Mucosa of descending colon (tissue), 3 donors: Measurements from ENCODE around the gene TMEM190. TPM values are rescaled to one million over a fixed set of nuclear protein-coding genes. Genes with fewer than 3 reads are reported as not detected.

Experiments used
- ATAC-seq: fragments of 200-7000 bp; cut with Tn5 transposase; one replicate; pipeline ENCODE4 v1.9.1; 2020; ENCODE audit warnings: mild to moderate bottlenecking, moderate library complexity
- DNase-seq, 3 donors: peaks; one replicate each; pipeline ENCODE4 v3.0.0-alpha.2; 2020
- H3K36me3 ChIP-seq: fragments of 200-600 bp; one replicate; pipeline ENCODE4 v1.8.0; 2021; ENCODE audit warnings: low read depth, mild to moderate bottlenecking
- H3K4me1 ChIP-seq: fragments of 200-600 bp; one replicate; pipeline ENCODE4 v1.8.0; 2021; ENCODE audit warnings: low read depth, mild to moderate bottlenecking
- H3K4me3 ChIP-seq: fragments of 200-600 bp; one replicate; pipeline ENCODE4 v1.8.0; 2021; ENCODE audit warnings: mild to moderate bottlenecking
- H3K9me3 ChIP-seq: fragments of 200-600 bp; one replicate; pipeline ENCODE4 v1.8.0; 2021; ENCODE audit warnings: mild to moderate bottlenecking
- CTCF ChIP-seq: fragments of 200-600 bp; IDR thresholded peaks from one replicate; pipeline ENCODE4 v1.8.0; 2022; ENCODE audit warnings: antibody characterized with exemption, mild to moderate bottlenecking
- intact Hi-C, 2 donors: fragments of 100-400 bp; cut with DNase I in 1 of 2; cut with micrococcal nuclease in 1 of 2; formaldehyde crosslinking; loops; one replicate each; pipeline versions ENCODE4 v1.11.0 to v1.11.1; 2022; cut with DNase I, micrococcal nuclease
- total RNA-seq, 3 donors: library from RNA; stranded (reverse); fragmentation: NEBNext Ultra II Directional in 2 of 3; extraction: Animal tissue kit (Norgen Biotek cat#: 25700) in 2 of 3; gene quantifications; one replicate each; pipeline versions ENCODE4 v1.2.1 to v1.2.4, GENCODE V29; 2021 to 2023
- donor health status: DM: no; HTN: no; CAD: no; lungs with moderate emphysema.
- donor health status: DM: no; HTN: no; CAD: no.
- donor health status: DM: no; HTN: yes; CAD: no.

The TMEM190 gene
- total RNA-seq, 3 donors from 2014 or later: not detected

GRCh38 chr19:55354698-55355212 lies 21.9 kb upstream of the TMEM190 start, which contains the start of gene COX6B2:
TSS of gene COX6B2 (minus strand) at chr19:55354719. CDS start at chr19:55354521, 198 bp downstream.
- Histone ChIP-seq H3K4me1 (peaks cover 17% of the 10 kb centered on the region), H3K9me3 (no peaks in the 10 kb centered on the region), H3K4me3 (no peak within 1 kb of the TSS), H3K36me3 (no peaks in the 10 kb centered on the region)
- no peak for ATAC-seq
- intact Hi-C loops: no loop called here
- no peak for TF ChIP-seq CTCF
- no peak for DNase-seq

DNA sequence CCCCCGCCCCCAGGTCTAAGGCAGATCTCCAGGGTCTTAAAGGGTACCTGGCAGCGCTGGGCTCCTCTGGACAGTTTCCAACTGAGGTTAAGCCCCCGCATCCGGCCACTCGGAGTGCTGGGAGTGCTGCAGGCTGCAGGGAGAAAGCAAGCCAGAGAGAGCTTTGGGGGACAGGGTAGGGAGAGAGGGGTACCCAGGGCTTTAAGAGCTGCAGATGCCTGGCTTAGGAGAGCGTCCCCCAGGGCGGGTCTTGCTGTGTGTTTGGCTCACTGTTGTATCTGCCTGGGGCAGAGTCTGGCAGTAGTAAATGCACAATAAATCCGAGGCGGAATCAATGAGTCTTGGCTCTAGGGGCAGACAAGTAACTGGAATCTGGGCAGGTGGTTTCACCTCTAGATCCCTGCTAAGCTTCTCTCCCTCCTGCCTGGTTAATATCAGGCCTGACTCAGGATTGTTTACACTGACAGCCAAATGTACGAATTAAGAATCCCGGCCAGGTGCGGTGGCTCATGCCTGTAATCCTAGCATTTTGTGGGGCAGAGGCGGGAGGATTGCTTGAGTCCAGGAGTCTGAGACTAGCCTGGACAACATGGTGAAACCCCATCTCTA lies 21.3 kb upstream of the TMEM190 start:
- H3K4me1 ChIP-seq: peaks cover 17% of the 10 kb centered on the region
- no peak overlapping the region for H3K4me3 ChIP-seq
- no peak for TF ChIP-seq CTCF
- H3K9me3 ChIP-seq: no peaks in the 10 kb centered on the region
- intact Hi-C loops: no loop called here
- no peaks in the 10 kb centered on the region for H3K36me3 ChIP-seq
- ATAC-seq (peak; percentile 25), DNase-seq (peak in 1 of 3 donors; percentile 48)

DNA sequence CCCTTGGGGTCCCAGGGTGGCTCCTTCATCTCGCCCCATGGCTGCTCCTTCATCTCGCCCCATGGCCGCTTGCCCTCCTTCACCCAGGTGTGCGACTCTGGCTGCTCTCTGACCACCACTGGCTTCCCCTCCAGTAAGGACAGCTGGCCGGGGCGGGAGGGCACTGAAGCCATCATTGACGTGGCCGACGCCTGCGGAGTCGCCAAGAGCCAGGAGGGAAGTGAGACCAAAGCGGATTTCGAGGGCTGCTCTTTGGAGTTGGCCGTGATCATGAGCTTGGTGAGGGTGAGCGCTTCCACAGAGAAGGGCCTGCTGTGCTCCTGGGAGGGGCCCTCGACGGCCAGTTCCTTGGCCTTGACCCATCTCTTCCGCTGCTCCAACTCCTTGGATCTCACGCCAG lies 18.1 kb upstream of the TMEM190 start:
- peak in 1 of 3 donors; percentile 48 for DNase-seq
- no peaks in the 10 kb centered on the region for H3K9me3 ChIP-seq
- intact Hi-C loops: no loop called here
- TF ChIP-seq CTCF: no peak
- peaks cover 12% of the 10 kb centered on the region for H3K4me1 ChIP-seq
- no peak overlapping the region for H3K4me3 ChIP-seq
- no peak for ATAC-seq
- no peaks in the 10 kb centered on the region for H3K36me3 ChIP-seq

DNA sequence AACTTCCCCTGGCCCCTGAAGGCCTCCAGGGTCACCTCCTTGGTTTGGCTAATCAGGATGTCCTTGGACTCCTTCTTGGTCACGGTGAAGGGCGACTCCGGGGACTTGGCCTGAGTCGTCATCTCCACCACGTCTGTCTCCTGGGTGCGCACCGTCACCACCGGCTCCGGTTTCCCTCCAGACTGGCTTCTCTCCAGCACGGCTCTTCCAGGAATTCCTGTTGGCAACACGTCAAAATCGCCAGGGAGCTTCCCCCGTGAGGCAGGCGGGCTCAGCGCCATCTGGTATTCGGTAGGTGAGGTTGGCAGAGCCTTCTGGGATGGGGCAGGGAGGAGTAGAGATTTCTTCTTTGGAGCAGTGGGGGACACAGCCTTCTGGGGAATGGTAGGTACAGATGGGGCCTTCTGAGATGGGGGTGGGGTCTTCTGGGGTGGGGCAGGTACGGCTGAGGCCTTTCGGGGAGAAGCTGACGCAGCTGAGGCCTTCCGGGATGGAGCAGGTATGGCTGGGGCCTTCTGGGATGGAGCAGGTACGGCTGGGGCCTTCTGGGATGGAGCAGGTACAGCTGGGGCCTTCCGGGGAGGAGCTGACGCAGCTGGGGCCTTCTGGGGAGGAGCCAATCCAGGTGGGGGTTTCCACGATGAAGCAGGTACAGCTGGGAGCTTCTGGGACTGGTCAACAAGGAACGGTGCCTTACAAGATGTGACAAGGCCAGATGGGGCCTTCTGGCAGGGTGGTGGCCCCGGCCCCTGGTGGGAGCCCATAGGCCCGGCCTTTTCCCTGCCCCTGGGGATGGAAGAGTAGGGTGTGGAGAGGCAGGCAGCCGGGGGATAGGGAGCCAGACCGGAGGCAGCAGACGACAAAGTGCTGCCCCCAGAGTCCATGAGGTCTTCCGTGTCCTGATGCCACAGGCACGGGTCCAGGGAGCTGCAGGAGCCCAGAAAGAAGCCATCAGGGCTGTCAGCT lies 17.4 kb upstream of the TMEM190 start:
- ATAC-seq (no peak), DNase-seq (peak in 1 of 3 donors; percentile 40)
- H3K4me3 ChIP-seq: no peak overlapping the region
- peaks cover 7% of the 10 kb centered on the region for H3K4me1 ChIP-seq
- H3K9me3 ChIP-seq: no peaks in the 10 kb centered on the region
- intact Hi-C loops: no loop called here
- no peak for TF ChIP-seq CTCF
- H3K36me3 ChIP-seq: no peaks in the 10 kb centered on the region

- no peaks in the 10 kb centered on the region for H3K4me1 ChIP-seq
- no peaks in the 10 kb centered on the region for H3K36me3 ChIP-seq
- no peaks in the 10 kb centered on the region for H3K9me3 ChIP-seq
- DNase-seq (peak in 1 of 3 donors; percentile 45), ATAC-seq (no peak)
- intact Hi-C loops: no loop called here
- H3K4me3 ChIP-seq: no peak overlapping the region
- TF ChIP-seq CTCF: no peak
Measured at GRCh38 chr19:55360902-55361301, 15.7 kb upstream of the TMEM190 start.
